ENCODE results near the gene CDC42.
A peak's percentile ranks its signal among the peaks of the same experiment; 100 is the strongest.

The CDC42 gene

DNA sequence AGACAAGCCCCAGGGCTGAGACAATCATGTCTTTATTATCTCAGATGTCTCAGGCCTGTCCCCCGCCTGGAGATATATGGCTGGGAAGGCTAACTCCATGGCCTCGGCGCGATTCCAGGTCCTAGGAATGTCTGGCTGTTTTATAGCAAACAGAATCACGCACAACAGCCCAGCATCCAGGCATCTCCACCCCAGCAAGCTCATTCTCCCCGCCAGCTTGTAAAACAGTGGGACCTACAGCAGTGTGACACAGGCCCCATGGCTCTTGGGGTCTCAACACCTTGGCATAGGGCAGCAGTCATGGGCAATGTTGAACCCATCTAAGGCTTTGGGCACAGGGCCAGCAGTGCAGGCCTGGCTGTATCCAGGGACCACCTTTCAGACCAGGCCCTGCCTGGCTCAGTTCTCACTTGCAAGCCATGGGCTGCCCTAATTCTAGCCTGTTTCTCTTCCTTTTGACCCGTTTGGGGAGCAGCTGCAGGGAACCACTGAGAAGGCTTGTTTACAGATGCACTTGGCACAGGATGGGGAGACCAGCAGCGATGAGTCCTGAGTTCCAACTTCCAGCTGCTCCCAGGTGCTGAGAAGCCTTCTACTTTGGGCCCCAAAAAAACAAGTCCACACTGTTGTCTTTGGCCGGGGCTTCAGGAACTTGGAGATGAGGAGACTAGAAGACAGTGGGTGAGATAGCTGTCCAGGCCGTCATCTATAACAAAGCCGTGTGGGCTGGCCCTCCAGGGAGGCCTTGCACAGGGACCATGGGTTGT is 56.0 kb downstream of the CDC42 start:
- DNase-seq (ENCODE audit: low read depth in 2 of 2) = peak; percentile 8 to 23

DNA sequence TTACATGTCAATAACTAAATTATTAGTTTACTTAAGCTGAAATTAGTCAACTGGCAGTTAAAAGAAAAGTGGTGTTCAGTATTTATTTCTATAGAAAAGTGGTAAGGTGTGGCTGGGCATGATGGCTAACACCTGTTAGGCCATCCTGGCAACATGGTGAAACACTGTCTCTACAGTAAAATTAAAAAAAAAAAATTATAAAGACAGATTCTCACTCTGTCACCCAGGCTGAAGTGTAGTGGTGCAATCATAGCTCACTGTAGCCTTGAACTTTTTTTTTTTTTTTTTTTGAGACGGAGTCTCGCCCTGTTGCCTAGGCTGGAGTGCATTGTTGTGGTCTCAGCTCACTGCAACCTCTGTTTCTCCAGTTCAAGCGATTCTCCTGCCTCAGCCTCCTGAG is 57.5 kb downstream of the CDC42 start:
- no peak for DNase-seq (ENCODE audit: low read depth in 2 of 2)

DNA sequence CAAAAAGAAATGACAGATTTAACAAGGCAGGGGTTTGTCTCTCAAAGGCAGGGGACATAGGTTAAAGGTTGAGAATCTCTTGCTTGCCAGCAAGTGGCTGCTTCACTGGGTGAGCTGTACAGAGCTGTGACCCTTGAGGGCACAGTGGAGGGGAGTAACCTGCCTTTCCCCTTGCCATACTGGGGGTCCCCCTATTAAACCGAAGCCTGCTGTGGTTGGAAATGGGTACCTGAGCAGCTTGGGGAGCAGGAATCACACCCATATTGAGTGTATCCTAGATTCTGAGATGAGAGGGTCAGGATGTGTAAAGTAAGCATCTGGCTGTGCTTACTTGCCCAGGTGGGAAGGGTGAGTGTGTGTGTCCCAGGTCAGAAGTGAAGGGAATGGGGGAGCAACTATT is 58.6 kb downstream of the CDC42 start:
- no peak for DNase-seq (ENCODE audit: low read depth in 2 of 2)

DNA sequence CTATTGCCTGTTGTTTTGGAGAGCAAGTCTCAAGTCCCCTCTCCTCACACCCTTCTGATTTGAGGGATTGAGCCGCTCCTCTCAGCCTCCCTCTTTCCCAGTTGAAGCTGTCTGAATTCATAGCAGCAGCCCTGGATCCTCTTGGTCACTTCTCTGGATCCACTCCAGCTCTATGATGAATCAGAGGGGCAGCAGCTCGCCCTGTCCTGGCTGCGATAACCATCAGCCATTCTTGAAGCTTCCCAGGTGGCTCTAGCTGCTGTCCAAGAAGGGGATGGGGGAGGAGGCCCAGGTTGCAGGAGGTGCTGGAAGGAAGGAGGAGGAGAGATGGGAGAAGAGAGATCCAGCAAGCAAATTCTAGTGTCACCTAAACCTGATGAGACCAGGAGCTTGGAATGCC is 59.1 kb downstream of the CDC42 start:
- DNase-seq (ENCODE audit: low read depth in 2 of 2) = no peak

DNA sequence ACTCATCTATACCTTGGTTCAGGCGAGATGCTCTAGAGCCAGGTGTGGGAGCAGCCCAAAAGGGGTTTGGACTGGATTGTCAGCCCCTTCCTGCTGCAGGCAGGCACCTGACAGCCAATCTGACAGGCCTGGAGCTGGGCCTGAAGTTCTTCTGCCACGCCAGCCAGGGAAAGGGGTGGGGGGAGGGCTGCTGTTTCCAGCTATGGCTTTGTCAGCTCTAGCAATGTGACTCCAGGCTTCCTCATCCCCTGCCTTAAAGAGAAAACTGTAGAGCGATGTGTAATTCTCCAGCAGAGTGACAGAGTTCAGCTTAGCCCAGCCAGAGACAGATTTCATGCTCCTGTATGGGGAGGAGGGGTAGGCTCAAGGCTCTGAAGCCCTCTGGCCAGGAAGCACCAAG is 60.0 kb downstream of the CDC42 start:
- no peak for DNase-seq (ENCODE audit: low read depth in 2 of 2)

DNA sequence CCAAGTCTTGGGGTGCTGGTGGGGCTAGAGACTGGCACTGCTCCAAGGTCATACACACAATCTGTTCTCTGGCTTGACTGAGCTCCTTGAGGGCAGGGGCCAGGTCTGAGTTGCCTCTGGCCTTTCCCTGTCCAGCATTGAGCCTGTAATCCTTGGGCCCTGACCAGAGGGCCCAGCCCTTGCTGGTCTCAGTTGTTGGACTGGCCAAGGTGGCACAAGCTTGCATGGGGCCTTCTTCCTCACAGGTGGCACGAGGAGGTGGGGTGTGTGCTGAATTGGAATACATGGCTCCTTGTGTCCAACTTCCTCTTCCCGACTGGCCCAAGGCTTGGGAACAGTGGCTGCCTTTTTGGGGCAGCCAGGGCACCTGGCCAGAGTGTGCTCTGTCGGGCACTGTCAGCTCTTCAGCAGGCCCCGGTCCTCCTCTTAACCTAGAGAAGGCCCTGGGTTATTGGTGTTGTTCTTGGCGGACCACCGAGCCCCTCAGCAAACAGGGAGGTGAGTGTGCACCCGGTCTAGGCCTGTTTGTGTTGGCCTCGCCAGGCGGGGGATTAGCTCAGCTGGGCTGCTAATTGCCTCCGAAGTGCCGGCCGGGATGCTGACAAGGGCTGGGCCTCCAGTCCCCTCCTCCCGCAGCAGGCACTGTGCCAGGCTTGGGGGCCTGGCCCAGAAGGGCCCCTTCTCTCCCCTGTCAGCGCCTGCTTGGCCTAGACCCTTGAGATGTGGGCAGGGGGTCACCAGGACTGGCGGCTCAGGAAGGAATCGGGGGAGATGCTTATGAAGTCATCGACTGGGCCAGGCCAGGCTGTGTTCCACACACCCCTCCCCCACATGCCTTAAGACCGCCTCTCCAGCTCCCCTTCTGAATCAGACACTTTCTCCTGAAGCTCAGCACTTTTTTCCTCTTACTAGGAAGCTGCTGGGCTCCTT is 61.8 kb downstream of the CDC42 start:
- DNase-seq (ENCODE audit: low read depth in 2 of 2) = peak; percentile 39

DNA sequence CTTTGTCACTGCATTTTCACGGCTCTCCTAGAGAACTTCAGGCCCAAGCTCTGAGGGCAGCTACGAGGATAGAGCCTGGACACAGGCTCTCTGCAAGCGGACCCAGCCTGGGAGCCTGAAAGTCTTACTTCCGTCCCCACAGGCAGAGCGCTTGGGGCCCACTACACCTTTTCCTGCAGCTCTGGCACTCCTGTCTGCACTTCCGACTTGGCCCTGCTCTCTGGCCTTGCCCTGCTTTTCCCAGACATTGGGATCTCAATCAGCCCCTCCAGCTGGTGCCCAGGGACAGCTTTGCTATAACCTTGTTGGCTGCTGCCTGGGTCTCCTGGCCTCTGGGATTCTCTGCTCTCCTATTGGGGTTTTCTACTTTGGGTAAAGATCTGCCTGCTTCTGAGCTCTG is 62.8 kb downstream of the CDC42 start:
- no peak for DNase-seq (ENCODE audit: low read depth in 2 of 2)

DNA sequence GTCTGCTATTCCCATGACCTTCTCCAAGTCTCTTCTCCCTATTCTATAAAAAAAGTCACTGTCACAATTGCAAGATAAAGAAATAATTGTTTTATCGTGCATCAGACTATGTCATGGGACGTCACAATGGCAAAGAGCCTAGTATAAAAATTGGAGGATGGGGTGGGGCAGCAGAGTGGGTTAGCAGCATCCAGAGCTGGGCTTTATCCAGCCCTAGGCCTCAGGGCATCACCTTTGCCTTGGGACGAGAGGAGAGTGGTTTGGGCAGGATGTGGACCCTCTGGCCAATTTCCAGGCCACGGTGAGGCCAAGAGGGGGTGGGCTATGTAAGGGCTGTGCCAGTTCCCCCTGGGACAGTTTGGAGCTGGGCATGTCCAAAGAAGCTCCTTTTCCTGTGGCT is 64.7 kb downstream of the CDC42 start:
- no peak for DNase-seq (ENCODE audit: low read depth in 2 of 2)

DNA sequence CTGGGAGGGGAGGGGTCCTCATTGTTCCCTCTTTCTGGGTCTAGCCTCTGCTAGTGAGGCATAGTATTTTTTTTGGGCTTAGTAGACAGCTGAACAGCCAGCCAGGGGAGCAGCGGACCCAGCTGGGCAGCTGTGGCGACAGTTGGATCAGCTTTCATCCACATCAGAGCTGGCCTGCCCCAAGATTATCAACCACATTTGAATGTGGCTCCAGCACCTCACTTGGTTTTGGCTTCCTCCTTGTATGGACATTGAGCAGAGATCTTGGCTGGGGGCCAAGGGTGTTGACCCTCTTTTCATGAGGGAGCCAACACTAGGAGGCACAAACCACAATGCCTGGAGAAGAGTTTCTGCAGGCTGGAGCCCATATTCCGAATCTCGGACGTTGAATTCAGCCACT is 65.3 kb downstream of the CDC42 start:
- no peak for DNase-seq (ENCODE audit: low read depth in 2 of 2)

DNA sequence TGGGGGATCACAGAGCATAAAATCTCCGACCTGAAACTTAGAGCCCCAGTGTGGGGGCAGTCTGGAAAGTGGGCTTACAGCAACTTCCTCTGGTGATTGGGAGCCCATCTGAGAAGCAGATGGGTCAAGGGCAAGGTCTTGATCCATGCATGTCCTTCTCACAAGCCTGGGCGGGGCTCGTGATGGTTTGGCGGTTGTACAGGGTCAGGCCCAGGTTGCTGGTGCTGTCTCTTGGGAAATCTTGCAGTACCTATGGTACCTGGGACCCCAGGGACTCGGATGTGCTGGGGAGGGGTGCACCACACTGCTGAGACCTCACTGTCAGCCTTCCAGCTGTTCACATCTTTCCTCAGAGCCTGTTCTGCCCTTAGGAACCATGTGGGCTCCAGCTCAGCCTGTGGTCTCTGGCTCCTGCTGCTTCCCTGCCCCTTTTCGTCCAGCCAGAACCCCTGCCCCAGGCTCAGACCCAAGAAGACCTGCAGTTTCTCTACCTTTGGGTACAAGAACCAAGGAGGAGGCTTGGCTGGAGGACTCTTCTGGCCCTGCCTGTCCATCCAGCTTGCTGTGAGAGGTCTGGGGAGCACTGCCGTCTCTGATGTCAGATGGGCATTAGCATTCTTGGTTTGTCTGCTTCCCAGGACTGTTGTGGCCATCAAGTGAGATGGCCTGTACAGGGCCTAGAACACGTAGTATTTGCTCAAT is 65.9 kb downstream of the CDC42 start:
- no peak for DNase-seq (ENCODE audit: low read depth in 2 of 2)

DNA sequence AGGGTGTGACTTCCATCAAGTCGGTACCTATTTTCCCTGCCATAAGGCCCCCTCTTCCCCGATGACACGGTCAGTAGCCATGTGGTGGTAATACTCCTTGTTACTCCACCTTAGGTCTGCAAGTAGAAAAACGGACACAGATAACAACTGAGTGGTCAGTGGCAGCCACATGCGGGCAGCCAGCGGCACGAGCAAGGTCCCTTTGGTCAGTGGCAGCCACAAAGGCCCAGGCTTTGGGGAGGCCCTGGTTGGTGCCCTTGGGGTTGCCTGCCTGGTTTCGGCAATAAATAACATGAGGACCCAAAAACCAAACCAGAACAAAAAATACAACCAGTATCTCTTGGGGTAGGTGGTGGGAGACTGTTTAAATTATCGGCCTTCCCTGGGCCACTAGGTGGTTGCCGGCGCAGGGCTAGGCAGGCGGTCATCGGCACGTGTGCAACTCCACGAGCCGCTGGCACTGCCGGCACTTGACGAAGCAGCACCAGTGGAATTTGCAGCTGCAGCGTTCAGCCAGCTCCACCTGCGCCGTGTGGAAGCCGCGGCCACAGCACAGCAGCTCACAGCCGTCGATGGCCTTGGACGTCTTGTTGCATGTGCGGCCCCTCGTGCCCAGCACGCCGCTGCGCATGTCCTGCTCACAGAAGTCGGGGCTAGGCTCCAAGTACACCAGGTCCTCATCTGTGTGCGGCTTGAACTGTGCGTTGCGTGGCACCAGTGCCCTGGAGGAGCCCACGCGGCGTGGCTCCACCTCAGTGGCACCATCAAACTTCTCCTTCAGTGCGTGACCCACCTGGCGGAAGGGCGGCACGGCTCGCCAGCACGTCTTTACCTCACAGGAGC is 67.3 kb downstream of the CDC42 start:
- DNase-seq (ENCODE audit: low read depth in 2 of 2) = no peak

DNA sequence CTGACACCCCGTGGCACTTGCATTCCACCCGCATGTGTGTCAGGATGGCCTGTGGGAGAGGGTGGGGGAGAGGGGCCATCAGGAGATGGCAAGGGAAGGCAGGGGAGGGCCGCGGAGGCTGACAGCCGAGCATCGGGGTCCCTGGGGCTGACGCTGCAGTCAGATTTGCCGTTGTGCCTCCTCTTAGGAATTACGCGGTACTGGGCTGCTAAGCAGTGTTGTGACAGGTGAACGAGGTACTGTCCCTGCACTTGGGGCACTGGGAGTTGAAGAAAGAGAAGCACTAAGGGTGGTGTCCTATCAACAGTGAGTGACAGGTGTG is 67.9 kb downstream of the CDC42 start:
- DNase-seq (ENCODE audit: low read depth in 2 of 2) = no peak

DNA sequence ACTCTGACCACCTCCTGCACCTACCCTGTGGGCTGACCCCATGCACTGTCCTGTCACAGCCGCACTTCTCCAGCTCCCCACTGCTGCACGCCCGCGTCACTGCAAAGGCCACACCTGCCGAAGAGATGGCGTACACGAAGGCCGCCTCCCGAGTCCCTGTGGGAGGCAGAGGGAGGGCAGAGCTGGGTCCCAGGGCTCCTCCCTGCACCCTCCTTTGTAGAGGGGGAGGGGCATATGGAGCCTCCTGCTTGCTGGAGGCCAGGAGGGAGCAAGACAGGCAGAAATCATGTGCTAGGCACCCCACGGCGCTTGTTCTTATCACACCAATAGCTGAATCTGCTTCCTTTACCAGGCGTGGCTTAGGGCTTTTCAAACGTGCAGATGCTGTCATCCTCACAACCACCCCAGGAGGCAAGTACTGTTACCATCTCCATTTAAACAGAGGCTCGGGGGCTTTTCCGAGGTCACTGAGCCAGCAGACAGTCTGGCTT is 69.0 kb downstream of the CDC42 start:
- no peak for DNase-seq (ENCODE audit: low read depth in 2 of 2)

DNA sequence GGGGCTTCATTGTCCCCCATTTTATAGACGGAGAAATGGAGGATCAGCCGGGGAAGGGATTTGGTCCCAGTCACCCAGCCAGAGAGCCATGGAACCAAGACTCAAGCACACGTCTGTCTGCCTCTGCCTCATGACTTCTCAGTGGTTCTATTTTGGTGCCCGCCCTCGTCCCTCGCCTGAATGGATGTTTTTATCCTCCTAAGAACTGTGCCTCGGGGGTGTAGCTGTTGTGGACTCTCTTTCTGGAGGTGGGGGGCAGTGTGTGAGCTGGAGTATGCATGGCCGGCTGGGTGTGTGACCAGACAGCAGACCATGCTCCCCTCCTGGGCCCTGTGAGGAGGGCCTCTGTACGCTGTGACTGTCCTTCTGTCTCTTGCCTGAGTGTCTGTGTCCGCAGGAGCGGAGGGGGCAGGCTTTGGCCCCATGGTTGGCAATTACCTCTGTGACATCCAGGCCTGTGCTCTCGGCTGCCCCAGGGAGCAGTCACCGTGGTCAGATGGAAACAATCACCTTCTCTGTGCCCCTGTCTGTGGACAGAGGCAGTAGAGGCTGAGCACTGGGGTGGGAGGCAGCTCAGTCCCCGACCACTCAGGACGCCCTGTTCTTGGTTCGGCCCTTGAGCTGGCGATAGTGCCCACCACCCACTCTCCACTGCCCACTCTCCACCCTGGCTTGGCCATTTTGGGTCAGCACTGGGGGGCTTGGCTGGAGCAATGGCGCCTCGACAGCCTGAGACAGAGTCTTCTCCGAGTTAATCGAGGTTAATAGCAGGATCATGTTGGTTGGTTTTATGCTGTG is 70.0 kb downstream of the CDC42 start:
- DNase-seq (ENCODE audit: low read depth in 2 of 2) = no peak

DNA sequence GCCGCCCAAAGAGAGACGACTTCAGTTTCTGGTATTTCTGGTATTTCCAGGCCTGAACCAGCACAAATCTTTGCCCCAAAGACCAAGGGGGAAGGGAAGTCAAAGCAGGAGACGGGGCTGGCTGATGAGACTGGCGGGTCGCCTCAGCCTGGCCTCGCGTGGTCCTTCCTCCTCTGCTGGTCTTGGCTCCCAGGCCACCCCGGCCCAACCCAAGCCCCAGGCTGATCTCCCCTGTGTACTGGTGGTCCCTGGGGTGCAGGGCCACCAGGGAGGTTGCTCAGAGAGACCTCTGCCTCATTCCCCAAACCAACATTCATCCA is 70.5 kb downstream of the CDC42 start:
- DNase-seq (ENCODE audit: low read depth in 2 of 2) = no peak

DNA sequence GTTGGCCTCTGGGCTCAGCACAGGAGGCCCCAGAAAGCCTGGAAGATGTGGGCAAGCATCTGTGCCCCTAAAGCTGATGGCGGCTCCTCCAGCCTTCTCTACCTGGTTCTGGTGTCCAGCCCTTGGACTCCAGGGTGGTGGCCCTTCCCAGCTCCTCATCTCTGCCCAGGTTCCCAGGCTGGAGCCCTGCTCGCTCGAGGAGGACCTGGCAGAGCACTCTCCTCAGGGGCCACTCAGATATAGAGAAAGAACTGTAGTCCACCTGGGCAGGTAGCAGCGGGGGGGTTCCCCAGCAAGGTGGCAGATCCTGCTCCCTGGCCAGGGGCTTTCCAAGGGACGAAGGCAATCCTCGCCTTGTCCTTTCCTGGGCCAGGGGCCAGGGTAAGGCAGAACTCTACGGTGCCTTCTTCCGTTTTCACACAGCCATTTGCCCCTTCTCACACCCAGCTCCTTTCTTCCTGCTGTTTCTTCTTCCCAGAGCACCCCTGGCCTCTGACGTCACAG is 71.4 kb downstream of the CDC42 start:
- DNase-seq (ENCODE audit: low read depth in 2 of 2) = no peak

DNA sequence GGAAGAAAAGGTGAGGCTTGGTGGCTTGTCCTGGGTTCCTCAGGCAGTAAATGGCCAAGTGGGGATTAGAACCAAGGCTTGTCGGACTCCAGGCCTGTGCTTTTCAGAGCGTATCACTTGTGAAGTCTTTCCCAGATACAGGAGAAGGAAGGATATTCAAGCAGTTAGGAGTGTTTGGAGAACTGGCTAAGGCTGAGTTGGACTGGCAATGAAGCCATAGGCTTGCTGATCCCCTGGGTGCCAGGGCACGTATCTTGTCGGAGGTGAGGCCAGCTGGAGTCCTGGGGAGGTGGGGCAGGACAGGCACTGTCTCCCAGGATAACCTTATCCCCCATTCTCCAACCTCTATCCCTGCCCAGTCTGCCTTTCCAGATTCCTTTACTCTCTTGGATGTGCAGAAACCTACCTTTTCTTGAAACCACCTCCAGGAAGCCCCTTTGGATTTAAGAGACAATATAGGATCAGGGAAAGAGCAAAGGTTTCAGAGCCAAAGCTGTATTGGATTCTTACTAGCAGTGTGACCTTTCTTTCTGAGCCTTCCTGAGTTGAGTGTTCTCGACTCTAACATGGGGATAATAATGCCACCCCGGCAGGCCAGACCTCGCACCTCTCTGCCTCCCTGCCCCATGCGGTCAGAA is 72.2 kb downstream of the CDC42 start:
- no peak for DNase-seq (ENCODE audit: low read depth in 2 of 2)

DNA sequence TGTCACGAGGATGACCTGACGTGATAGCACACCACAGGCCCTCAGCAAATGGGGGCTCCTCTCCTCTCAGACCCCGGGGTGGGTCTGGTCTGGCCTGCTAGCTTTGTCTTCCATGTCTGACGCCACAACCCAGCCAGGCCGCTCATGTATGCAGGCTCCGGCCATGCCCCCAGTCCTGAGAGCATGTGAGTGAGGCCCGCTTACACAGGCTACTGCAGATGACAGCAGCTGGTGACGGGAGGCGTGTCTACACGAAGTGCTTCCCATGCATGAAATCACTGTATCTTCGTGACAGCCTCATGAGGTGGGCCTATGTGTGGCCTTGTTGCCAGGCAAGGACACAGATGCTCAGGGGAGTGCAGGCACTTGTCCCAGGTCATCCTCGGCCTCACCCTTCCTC is 74.0 kb downstream of the CDC42 start:
- DNase-seq (ENCODE audit: low read depth in 2 of 2) = no peak

DNA sequence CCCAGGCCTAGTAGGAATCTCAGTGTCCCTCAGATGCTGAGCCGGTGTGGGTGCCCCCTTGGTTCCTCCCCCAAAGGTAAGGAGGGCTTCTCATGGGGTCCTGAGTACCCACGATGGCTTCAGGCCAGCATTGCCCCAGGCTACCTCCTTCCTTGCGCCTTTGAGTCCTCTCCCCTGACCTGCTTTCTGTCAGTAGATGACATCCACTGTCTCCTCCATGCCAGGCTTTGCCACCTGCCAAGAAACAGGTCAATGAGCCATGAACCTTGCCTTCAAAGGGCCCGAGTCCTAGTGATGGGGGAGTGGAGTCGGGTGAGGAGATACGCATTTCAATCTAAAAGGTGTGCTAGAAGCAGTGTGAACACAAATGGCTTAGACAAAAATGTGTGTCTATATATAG is 74.7 kb downstream of the CDC42 start:
- DNase-seq (ENCODE audit: low read depth in 2 of 2) = no peak

DNA sequence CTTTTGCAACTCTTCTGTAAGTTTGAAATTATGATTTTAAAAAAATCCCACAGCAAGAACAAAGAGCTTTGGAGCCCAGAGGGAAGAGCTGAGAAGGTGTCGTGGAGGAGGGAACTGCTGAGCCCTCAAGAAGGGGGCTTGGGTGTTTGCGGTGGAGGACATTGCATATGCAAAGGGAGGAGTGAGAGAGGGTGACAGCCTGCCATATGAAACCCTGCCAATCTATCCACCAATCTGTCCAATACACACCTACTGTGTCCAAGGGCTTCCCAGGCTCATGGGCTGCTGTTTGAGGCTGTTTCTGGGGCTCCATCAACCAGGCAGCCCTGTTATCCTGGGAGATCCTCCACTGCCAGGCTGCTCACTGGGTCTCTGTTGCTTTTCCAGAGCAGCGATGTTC is 75.2 kb downstream of the CDC42 start:
- DNase-seq (ENCODE audit: low read depth in 2 of 2) = no peak
